Fibroblast of skin of back (primary cell): ENCODE measurements around the gene XAF1.
"Not testable (repeated sequence)": the region's sequence is repeated elsewhere in the genome, so short reads cannot be mapped to it uniquely, and the experiment has no call there.

Experiments used
- DNase-seq: peaks from one replicate; pipeline ENCODE4 v3.0.0-alpha.2; 2013

Gene XAF1

DNA sequence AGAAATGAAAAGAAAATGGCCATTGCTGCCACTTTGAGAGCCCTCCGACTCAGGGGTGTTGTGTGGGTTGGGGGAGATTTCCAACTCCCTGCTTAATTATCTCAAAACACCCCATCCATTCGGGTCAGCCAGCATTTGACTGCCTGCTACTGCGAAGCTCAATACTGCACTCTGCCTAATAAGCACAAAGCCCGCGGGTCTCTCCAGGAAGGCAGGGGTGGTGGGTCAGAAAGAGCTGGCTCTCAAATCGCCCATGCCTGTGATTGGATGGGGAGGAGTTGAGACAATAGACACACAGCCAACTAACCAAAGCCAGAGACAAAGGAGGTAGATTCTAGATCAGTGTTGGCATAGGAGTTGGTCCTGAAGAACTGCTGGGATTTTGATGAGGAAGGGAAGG lies 2.3 kb upstream of the XAF1 start:
- DNase-seq = peak; percentile 45

DNA sequence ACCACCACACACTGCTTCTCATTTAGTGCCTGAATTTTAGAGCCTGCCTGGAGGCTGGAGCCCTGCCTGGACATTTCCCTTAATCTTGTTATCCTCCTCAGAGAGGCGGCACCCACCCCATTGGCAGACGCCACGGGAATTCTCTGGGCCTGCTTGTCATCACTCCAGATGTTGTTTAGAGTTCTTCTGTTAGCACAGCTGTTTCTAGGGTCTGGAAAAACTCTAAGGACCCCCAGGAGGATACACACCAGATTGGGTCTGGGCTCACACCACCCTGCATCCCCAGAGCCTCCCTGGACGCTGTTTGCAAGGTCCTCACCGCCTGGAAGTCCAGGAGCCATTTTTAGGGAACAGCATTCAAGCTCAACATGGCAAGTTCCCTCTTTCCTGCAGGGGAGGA lies 565 bp upstream of the XAF1 start:
- peak; percentile 37 for DNase-seq

DNA sequence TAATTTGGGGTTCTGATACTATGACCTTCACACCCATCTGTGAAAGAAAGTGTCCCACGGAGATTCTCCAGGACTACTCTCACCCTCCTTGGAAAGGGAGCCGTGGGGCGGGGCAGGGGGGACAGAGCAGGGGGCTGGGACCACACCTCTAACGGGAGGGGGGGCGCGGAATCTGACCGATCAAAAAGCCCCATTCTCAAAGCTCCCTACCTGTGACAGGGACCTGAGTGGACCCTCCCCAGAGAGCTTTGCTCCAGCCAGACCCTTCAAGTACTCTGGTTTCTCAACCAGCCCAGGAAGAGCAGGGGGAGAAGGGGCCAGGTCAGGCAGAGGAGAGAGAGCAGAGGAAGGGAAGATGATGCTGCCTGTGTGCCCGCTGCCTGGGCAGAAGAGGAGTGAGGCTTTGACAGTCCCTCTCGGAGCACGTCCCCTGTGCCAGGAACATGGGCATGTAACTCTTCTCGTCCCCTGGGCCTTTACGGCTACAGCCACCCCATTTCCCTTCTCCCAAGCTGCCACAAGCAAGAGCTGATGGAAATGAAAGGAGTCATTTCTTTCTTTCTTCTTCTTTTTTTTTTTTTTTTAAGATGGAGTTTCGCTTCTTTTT lies 682 bp downstream of the XAF1 start:
- no peak for DNase-seq

DNA sequence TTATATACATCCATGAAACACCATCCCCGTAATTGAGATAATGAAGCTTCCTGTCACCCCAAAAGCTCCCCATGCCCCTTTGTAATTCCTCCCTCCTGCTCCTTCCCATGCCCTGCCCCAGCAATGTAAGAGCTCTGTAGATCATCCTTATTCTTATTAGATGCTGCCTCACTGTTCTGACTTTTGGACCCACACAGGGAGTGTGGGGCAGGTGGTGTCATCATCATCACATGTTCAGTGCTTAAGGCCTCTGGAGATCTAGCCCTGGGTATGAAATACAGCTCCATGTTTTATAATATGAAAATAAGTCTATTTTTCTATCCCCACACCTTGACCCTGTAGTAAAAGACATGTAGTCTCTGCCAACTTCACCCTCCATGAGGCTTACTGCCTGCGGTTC lies 1.9 kb downstream of the XAF1 start:
- DNase-seq = no peak

DNA sequence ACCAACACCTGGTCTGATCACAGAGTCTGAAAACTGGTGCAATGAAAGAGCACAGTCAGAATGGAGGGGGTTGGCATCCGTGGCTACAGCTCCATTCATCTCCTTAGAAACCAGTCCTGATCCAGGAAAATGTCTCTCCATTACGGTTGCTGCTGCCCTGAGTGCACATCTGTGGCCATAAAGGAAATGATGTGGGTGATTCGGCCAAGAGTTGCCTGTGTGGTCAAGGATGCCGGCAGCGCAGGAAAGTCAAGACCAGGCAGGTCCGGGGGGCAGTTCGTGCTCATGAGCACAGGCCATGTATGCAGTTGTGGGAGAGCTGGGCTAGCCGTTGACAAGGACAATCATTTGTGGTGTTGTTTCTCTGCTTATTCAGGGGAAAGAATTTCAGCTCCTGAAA lies 5.9 kb downstream of the XAF1 start:
- no peak for DNase-seq

DNA sequence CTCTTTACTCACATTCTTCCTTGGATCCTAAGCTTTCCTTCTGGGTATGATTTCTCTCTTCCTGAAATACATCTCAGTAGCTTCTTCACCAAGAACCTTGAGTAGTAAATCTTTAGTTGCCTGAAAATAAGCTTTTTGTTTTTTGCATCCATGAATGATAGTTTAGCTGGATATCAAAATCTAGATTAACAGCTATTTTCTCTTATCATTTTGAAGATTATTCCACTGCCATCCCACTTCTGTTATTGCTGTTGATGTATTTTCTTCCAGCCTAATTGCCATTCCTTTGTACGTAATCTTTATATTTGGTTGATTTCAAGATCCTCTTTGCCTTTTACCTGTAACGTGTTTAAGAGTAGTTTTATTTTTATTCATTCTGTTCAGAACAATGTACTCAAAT lies 12.6 kb downstream of the XAF1 start:
- DNase-seq = no peak

DNA sequence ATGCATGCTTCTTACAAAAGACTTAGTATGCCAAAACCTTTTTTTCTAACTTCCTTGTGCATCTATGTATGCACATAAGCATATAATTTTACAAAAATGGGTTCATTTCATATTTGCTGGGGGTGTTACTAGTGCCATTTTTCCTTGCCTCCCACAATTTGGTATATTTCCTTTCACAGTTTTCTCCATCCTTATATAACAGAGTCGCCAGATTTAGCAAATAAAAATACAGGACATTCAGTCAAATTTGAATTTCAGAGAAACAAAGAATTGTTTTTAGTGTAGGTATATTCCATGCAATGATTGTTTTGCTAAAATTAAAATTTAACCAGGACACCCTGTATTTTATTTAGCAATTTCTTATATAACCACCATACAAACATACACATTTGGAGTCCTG lies 16.2 kb downstream of the XAF1 start:
- DNase-seq = no peak

DNA sequence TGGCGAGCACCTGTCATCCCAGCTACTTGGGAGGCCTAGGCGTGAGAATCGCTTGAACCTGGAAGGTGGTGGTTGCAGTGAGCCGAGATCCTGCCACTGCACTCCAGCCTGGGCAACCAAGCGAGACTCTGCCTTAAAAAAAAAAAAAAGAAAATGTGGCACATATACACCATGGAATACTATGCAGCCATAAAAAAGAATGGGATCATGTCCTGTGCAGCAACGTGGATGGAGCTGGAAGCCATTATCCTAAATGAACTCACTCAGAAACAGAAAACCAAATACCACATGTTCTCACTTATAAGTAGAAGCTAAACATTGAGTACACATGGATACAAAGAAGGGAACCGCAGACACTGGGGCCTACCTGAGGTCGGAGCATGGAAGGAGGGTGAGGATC lies 19.1 kb downstream of the XAF1 start:
- not testable (repeated sequence) for DNase-seq

DNA sequence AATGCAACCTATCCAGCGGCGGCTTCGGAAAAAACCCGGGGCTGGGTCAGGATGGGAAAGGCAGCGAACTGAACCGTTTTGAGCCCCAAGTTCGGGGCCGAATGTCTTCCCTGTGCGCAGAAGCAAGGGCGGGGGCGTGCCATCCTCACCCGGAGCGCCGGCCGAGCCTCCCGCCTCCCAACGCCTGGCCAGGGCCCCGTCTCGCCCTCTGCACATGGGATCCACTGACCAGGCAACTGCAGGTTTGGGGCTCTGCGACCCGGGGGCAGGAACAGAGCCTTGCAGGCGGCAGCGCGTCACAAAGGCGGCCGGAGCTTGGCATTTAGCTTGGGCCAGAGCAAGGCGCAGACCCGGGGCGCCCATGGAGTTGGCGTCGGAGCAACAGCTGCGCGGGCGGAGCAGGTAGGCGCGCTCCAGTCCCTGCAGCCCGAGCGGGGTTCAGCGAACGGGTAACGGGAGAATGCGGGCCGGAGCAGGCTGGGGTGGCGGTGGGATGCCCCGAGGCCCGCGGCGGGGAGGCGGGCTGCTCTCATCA lies 20.1 kb downstream of the XAF1 start, which contains the start of gene FBXO39:
Gene FBXO39, plus strand, starts transcription at position 345 of the 535 bp plus-strand sequence. CDS start 3,654 bp downstream, outside the sequence.
- DNase-seq = no peak

DNA sequence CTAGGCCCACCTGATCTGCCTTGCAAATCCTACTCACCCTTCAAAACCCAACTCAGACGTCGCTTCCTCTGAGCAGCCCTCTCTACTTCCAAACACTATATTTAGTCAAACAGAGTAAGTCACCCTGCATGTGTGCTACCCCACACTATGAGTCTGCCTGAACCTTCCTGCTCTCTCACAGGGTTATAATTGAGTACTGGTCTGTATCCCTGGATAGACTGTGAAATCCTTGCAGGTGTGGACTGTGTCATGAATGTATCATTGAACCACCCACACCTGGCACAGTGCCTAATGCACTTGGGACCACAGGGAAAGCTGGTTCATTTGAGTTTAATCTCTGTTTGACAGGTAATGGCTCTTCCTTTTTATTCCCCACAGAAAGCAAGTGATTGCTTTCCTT lies 23.6 kb downstream of the XAF1 start:
- DNase-seq = no peak

DNA sequence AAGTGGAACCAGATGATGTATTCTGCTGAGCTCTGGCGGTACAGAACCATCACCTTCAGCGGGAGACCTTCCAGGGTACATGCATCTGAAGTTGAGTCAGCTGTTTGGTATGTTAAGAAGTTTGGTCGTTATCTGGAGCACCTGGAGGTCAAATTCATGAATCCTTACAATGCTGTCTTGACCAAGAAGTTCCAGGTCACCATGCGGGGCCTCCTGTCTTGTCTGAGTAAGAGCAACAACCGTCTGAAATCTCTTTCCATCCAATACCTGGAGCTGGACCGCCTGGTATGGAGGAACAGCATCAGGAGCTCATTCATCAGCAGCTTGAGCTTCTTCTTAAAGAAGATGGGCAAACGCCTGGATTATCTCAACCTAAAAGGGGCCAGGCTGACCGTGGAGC lies 24.2 kb downstream of the XAF1 start:
- no peak for DNase-seq

DNA sequence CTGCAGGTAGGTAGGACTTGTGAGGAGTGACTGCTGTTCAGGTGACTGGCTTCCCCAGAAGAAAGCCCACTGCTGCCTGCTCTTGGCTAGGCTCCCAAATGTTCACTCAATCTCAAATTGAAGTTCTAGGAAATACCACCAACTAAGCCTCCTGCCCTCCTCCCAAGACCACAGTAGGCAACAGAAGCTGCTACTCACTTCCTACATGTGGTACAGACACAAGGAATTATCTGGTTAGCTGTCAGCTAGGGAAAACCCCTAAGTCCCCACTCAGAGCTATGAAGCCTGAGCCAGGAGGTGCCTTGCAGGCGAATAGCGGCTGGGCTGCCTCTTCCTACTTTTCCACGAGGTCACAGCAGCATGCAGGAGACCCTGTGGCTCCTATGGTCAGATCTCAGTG lies 25.0 kb downstream of the XAF1 start:
- no peak for DNase-seq

DNA sequence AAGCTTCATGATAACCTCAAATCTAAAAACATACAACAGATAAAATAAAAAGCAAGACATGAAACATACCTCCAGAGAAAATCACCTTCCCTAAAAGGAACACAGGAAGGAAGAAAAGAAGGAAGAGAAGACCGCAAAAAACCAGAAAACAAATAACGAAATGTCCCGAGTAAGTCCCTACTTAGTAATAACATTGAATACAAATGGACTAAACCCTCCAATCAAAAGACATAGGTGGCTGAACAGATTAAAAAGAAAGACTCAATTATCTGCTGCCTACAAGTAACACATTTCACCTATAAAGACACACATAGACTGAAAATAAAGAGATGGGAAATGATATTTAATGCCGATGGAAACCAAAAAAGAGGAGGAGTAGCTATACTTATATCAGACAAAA lies 26.4 kb downstream of the XAF1 start:
- DNase-seq = no peak

DNA sequence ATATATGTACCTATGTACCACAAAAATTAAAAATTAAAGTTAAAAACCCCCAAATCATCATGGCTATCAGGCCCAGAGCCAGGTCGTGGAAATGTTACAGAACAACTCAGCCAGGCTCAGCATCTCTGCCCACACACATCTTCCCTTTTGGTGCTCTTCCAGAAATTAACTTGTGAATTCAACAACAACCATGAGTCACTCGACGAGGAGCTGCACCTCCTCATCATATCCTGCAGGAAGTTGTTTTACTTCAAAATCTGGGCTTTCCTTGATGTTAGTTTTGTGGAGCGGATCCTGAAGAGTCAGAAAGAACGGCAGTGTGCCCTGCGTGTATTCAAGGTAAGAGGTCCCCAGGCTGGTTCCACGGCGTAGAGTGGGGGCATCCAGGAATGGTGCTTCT lies 30.8 kb downstream of the XAF1 start:
- DNase-seq = peak; percentile 54

DNA sequence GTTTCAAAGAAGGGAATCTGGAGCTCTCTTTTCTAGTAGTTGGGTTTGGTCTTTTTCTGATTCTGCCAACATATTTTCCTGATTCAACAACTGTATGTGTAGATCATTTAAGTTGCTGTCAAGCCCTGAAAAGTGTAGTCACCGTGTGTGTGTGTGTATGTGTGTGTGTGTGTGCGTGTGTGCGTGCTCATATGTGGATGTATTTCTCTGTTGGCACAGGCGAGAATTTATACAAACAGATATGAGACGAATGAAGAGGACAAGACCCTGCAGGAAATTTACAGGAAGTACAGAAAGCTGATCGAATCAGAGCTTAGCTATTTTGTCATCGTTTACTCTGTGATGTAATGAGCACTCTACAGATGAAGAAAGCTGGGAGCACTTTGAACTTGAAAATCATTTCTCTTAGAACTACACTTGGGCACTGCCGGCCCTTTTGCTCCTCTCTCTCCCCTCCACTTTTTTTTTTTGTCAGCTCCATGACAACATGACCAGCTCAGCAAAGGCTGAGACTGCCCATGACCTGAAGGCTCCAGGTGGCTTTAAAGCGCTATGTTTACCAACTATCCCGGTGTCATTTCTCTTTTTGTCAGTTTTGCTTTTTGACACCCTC lies 31.3 kb downstream of the XAF1 start:
- DNase-seq = peak; percentile 7

DNA sequence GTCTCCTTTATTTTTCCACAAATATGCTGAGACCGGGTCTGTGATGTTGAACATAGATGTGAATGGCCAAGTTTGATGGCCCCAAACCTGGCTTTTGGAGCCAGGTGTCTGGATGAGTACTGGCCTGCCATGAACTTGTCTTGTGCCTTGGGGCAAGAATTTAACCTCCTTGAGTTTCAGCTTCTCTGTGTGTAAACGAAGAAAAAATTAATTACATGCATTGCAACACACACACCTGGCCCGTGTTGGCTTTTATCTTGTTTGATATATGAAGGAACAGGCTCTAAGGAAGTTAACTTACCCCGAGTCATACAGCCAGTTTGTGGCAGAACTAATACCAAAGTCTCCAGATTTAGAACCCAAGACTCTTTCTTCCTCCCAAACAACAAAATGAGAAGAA lies 33.3 kb downstream of the XAF1 start:
- no peak for DNase-seq

DNA sequence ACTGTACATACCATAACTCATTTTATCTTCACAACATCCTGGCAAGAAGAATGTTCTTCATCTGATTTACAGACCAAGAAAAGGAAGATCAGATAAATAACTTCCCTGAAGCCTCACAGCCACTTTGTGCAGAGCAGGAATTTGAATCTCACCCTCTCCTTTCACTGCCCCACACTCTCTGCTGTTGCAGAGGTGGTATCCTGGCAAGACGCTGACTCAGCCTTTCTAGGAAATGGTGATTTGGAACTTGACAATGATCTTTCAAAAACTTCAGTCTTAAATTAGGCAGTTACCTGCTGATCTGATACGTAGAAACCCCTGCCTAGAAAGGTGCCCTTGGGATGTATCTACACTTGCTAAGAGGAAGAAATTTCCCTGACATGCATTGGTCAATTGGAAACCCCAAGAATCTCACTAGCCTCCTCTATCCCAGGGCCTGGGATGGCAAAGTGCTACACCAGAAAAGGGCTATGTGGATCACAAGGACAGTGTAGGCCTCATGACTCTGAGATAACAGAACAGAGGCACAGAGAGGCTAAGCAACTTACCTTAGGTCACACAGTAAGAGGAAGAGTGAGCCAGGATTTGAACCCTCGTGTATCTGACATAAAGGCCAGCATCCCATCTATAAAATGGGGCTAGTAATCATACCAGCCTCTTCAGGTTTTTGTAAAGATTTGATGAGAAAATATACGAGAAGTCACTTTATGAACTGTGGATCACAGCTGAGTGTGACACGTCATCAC lies 38.1 kb downstream of the XAF1 start:
- DNase-seq = no peak

DNA sequence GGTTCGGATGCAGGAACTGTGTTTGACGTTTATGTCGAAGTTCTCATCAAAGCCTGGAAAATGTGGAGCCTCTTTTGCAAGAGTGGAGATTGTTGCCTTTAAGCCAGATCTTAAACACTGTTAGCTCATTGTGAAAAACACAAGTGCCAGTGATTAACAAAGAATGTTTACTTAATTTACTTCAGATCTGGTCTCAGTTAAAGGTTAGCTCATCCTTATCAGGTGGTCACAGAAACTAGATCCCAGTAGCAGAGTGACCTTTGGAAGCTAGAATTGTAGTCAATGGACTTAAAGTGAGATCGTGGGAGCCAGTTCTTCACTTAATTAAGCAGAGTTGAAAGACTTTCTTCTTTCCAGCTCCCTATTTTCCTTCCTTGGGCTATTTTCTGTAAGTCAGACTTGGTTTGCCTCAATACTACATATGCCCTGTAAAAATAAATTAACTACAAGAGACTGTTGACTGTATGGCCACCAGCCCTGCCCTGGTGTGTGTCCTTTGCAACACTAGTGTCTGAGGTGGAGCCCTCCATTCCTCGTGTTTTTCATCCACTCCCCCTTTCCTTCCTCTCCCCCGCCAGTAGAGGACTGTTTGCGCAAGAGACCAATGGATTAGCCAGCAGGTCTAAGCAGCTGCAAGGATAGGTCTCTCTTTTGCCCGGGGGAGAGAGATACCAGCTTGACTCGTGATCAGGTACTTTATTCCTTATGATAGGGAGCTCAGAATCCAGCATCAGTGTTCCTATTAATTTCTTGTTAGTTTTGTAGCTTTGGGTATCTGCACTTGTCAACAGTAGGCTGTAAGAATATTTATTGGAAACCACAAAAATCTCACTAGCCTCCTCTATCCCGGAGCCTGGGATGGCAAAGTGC lies 40.4 kb downstream of the XAF1 start:
- no peak for DNase-seq

DNA sequence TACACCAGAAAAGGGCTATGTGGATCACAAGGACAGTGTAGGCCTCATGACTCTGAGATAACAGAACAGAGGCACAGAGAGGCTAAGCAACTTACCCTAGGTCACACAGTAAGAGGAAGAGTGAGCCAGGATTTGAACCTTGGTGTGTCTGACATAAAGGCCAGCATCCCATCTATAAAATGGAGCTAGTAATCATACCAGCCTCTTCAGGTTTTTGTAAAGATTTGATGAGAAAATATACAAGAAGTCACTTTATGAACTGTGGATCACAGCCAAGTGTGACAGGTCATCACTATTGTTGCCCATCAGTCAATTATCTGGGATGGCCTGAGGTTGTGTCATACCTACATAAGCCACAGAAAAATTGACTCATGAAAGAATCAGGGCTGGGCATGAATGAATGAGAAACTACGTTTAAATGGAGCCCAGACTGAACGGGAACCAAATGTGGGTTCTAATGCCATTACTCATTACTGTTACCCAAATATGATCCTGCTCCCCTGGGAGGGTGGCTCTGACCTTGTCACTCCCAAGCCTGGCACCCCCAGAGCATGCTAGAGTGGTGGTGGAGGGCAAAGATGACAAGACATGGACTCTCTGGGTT lies 41.1 kb downstream of the XAF1 start:
- peak; percentile 35 for DNase-seq

DNA sequence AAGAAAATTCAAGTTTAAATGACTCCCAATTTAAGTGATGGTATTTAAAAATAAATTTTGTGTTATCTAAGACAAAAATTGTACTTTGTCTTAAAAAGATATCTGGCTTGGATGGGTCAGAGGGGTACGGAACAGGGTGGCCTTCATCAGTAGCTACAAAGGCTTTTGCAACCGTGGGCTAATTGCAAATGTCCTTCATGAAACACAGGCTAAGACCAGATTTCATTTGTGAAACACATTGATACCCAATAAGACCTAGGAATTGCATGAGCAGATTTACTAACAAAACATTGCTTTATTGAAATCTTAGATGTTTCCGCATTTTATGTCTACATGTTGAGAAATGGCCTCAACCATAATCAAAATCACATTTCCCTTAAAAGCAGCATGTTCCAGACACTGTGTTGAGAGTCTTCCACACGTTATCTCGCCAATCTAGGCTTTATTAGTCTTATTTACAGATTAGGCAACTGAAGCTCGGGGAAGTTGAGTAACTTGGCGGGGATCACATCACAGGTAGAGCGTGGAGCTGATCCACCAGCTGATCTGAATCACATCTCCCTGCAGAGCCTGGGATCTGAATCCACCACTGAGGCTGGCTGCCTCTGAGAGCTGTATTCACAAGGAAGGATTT lies 42.0 kb downstream of the XAF1 start:
- no peak for DNase-seq

DNA sequence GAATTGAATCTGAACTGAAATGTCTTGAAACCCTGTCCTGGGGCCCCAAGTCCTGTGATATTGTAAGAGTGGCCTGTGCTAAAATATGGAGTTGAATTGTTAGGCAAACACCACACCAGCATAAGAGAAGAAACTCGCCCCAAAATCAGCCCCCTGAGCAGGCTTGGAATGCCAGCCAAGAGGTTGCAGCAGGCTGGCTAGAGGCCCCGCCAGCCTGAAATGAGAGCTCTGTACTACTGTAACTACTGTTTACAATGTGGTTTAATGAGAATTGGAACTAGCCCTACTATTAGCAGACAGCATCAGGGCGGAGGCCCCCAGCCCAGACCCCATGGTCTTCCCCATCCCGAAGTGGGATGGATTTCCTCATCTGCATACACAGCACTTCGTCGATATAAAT lies 43.9 kb downstream of the XAF1 start:
- DNase-seq = no peak
